Islet precursor cell (in vitro differentiated cells): ENCODE results near the gene ARID5B.

Experiments used
- DNase-seq: peaks from one replicate; pipeline ENCODE4 v3.0.0-alpha.2; 2018

ARID5B gene

DNA sequence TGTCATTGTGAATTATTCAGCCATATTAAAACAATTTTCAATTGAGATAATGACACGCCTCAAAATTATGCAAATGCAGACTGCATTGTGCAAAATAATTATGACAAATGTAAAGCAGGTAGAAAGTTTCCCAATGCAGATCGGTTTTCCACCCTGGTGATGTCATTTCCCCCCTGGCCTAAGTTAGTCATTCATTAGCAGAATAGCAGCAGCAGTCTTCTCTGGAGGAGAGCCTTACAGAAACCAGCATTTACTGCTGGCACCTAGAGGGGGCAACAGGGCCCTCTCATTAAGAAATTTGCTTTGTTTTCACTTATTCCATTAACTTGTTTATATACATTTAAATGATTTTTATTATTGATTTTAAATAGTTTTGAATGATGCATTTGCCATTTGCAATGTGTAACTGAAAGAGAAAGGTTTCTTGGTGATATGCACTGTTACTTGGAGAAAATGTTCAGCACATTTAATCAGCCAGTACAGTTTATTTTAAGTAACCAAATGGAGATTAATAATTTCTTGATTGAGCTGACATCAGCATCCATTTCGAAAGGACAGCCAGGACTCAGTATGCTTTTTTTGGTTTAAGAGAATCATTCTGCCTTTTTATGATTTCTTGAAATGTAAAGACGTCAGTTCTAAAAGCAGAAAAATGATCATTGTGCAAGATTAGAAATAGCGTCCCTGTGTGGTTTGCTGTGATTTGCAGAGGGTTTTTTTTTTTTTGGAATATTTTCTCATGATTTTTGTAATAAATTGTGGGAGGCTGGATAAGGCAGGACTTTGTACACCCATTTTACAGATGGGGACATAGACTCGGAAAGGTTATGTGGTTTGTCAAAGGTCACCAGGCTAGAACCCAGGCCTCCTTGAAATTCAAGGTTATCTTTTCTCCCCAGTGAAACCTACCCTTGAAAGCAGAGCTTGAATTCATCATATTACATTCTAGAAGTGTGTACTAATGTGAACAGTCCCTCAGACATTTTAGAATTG lies 3.5 kb downstream of the ARID5B start:
- peak; percentile 74 for DNase-seq

DNA sequence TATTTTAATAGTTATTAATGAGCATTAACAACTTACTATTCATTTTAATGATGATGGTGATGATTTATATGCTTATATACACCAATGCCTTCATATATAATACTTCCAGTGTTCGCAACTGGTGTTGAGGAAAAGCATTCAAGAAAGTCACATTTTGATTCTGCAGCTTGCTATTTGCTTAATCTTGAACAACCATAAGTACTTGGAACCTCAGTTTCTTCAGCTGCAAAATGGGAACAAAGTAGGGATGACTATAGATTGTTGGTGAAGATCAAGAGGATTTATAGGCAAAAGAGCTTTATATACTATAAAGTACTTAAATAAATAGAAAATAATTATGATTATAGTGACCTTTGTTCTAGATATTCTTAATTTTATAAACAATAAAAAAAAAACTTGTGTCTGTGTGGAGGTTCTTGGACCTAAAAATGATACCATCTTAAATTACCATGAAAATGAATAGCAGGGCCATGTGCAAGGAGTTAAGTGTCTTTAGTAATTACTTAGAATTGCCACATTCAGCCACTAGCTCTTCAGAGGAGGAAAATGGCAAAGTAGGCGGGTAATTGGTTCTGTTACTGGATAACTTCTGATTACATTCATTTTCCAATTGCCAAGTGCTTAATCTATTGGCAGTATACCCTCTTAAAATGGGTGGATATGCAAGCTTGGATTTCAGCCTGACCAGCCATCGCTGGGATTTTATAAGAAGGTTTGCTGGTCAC lies 4.5 kb downstream of the ARID5B start:
- no peak for DNase-seq

DNA sequence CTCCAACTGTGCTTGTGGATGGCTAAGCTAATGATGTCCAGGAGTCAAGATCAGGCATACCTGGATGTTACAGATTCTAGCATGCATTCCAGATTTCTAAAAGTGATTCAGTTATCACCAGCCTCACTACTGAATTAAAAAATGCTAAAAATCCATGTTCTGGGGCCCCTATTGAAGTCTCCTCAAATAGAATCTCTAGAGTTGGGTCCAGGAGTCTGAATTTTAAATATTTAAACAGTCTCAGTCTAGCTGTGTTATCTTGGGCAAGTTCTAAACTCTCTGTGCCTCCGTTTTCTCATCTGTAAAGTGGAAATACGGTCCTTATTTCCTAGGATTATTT lies 5.0 kb downstream of the ARID5B start:
- DNase-seq = no peak

DNA sequence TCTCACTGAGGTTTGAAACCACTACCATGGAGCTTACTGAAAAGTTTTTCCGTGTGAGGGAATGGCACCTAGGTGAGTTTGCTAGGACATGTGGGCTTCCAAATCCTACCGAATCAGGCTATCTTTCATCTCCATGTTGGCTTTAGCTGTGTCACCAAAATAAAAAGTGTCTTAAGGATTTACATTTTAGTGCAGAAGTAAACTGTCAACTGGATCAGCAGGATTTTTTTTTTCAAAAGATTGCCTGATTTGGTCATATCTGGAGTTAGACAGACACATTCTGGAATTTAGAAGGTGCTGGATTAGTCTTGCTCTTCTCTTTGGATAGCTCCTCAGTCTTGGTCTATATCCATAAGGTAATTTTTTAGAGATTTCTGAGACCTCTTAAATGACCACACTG lies 5.5 kb downstream of the ARID5B start:
- DNase-seq = no peak

DNA sequence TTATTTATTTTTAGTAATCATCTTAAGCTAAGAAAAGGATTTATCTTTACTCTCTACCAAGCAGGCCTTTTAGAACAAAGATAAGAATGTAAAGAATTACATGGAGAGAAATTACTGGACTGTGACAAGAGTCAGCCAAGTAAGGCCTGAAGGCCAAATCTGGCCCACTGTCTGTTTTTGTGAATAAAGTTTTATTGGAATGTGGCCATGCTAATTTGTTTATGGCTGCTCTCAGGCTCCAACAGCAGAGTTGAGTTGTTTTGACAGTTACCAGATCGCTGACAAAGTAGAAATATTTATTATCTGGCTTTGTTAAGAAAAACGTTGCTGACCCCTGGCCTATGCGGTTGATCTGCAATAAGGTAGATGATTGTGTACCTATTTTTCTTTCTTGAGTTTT lies 6.1 kb downstream of the ARID5B start:
- DNase-seq = no peak

DNA sequence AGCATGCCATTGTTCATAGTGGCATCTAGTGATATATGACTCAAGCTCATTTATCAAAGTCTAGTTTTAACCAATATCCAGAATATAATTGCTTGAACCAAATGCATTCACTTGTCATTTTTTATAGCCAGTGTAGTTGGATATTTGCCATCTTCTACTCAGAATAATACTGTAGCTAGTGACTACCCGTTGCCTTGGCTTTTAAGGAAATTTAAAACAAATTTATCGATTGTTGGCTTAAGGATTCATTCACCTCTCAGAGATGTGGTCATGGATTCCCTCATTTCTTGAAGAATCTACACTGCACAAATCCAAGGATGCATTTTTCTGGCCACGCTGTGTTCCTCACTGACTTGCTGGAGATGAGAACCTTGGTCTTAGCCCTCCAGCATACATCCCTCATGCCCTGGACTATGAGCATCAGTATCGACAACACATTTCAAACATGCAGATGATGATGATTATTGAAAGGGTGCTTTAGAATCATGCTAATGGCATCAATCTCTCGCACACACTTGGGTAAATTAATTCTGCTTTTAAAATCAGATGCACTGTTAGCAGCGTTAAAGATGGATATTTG lies 8.8 kb downstream of the ARID5B start:
- DNase-seq = no peak

DNA sequence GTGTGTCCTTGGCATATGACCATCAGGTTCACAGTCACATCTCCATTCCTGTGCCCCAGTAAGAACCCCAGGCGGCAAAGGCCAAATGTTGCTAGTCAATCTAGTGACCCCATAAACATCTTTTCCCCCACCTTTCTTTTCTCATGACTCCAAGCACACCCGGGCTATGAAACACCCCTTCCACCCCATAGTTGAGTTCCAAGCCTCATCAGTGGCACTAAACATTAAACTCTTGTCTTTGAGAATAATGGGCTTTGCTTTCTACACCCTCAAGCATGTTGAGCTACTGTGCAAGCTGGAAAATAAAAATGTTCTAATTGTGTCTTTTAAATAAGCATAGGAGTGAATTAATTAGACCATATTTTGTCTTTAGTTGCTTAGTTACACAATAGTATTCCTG lies 9.4 kb downstream of the ARID5B start:
- DNase-seq = no peak

DNA sequence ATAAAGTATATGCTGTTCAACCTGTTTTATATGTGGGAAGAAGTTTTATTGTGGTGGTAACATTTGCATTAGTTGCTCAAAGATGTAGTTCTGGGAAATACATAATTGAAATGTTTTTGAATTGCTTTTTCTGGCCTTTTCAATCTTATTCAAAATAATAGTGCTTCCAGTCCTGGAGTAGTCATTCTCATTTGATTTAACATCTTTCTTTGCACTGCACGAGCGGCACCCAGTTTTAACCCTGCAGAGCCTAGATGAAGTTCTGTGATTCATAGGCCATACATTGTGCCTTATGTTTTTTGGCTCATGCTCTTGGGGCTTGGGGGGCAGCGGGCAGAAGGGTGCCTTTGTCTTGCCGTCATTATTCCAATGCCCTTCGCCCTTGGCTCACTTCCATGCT lies 9.9 kb downstream of the ARID5B start:
- no peak for DNase-seq

DNA sequence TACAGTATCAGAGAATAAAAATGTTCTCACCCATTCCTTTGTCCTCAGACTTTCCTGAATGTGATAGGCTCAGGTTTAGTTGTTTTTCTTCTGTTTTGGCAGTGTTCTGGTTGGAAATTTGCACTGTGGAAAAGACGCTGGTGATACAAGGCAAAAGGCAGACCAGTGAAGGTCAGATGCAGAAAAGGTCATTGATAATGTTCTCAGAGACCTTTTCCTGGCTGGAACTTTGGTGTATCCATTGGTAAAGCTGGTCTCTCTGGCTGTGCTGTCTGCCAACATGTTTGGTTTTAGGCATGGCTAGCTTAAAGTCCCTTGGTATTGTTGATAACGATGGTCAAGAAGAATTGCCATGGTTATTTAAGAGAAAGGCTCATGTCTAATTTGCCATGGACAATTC lies 11.5 kb downstream of the ARID5B start:
- DNase-seq = no peak

DNA sequence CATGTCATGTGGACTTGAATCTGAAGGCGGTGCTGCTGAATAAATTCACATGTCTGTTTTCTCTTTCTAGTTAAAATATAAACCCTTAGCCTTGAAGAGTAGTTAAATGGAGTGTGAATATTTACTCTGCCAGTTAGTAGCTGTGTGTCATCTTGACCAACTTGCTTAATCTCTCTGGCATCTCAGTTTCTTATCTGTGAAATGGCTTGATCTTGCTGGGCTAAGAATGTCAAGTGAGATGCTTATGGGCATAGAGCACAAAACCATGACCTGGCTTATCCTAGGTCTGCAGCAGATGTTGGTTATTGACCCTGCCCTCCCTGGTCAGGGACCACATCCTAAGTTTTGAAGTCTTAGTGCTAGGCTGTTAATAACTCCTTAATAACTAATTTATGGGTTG lies 16.6 kb downstream of the ARID5B start:
- DNase-seq = no peak

DNA sequence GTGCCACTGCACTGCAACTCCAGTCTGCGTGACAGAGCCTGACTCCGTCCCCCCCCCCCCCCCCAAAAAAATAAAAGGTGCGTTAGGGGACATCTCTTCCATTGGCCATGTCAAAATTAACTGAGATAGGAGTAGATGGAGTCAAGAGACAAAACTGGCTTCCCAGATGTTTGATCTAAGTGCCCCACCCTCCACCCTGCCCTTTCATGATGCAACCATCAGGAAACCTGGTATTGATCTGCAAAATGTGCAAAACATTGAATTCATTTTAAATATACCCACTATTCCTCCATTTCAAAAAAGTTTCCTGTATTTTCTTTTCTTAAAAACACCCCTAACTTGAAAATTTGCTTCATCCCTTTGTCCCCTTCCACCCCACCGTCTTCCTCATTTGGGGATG lies 17.5 kb downstream of the ARID5B start:
- no peak for DNase-seq

DNA sequence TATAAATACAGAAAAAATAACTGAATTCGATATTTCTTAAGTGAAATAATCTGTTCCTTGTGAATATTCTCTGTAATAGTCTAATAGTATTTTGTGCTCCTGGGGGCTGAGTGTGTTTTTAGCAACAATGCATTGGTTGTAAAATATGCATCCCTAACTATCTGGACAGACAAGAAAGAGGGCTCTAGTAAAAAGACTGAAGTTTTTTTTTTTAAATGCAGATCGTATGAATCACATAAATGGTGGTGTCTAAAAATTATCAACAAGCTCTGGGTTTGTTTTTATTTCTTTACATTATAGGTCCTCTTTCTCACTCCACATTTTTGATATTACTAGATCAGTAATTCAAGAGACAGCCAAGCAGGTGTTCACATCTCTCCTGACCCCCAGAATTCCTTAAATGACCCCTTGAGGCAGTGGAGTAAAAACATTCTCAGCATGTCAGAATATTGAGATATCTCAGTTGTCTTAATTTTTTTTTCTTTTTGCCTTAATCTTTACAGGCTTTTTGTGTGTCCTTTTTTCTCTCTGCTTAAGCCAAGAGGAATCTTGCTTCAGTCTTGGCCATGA lies 18.2 kb downstream of the ARID5B start:
- DNase-seq = no peak

DNA sequence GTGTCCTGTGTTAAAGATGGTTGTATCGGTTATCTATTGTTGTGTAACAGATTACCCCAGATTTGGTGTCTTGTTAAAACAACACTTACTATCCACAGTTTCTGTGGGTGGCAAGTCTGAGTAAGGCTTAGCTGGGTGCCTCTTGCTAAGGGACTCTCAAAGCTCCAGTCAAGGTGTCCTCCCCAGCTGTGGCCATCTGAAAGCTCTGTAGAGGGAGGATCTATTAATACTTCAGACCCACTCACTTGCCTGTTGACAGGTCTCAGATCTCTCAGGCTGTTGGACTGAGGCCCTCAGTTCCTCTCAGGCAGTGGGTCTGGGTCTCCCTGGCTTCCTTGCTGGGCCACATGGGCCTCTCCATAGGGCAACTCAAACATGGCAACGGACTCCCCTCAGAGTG lies 19.6 kb downstream of the ARID5B start:
- no peak for DNase-seq

DNA sequence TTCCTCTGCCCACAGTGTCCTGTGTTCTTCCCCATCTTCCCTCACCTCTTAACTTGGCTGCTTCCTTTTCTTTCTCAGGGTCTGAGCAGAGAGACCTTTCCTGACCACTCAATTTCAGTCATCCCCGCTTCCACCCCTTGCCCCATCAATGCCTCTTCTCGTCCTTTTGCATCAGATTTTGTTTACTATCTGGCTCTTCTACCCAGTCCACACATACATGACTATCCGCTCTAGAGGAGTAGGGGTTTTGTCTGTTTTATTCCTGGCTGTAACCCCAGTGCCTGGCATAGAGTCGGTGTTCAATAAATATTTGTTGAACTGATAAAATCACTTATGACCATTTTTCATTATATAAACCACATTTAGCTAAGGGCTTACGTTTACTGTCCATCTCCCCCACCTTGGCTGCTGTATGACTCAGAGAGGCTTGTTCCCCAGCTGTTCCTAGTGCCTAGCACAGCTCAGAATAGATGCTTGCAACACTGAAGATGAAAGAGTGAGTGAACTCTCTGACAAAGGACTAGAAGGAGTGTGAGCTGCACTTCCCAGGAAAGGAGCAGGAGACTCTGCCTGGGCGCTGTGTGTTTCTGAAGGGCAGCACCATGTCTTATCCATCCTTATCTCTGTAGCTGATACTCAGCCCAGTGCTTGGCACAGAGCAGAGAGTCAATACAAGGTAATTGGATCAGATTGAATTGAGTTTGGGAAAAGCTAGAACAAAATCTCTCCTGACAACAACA lies 21.9 kb downstream of the ARID5B start:
- DNase-seq = no peak

DNA sequence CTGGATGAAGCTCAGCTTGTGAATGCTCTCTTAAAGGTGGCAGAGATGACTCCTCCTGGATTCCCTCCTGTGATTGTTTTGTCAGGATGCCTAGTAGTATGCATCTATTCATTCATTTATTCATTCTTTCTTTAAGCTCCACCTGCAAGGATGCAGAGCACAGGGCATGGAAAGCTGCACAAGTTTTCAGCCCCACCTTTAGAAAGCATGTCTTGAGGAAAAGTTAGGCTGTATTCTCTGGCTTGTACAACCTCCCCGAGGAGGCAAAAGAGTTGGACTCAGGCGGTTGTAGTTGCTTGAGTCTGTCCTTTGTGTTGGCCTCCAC lies 22.4 kb downstream of the ARID5B start:
- no peak for DNase-seq

DNA sequence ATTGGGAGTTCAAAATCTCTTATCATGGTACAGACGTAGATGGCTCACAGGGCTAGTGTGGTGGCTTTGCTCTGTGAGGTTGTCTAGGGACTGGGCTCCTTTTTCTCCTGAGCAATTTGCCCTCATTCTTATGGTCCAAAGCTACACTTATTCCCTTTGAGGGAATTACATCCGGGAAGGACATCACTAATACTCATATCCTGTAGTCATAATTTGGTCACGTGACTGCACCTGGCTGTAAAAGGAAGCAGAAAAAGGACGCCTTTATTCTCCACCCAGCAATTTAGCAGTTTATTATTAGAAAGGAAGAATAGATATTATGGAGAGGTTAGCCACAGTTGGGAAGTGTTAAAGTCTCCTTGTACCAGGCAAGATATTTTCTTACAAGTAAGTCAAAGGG lies 28.1 kb downstream of the ARID5B start:
- DNase-seq = no peak

DNA sequence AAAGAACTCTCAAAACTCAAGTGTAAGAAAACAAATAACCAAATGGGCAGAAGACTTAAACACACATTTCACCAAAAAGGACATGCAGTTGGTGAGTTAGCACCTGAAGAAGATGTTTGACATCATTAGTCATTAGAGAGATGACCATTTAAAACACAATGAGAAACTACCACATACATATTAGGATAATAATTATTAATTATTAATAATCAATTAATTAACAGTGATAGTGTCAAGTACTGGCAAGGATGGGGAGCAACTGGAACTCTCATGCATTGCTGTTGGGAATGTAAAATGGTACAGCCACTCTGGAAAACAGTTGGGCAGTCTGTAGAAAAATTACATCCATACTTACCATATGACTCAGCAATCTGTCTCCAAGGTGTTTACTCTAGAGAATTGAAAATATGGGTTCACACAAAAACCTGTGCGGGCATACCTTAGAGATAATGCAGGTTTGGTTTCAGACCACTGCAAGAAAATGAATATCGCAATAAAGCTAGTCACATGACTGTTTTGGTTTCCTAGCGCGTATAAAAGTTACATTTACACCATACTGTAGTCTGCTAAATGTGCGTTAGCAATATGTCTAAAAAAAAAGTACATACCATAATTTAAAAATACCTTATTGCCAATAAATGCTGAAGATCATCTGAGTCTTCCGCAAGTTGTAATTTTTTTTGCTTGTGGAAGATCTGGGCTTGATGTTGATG lies 30.3 kb downstream of the ARID5B start:
- DNase-seq = no peak

DNA sequence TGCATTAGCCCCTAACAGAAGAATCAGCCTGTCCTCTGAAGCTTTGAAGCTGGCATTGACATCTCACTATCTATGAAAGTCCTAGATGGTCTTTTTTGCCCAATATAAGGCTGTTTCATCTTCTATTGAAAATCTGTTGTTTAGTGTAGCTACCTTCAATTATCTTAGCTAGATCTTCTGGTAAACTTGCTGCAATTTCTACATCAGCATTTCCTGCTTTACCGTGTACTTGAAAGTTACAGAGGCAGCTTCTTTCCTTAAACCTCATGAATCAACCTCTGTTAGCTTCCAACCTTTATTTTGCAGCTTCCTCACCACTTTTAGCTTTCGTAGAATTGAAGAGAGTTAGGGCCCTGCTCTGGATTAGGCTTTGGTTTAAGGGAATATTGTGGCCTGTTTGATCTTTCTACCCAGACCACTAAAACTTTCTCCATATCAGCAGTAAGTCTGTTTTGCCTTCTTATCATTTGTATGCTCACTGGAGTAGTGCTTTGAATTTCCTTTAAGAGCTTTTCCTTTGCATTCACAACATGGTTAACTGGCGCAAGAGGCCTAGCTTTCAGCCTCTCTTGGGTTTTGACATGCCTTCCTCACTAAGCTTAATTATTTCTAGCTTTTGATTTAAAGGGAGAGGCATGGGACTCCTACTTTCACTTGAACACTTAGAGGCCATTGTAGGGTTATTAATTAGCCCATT lies 32.5 kb downstream of the ARID5B start:
- DNase-seq = no peak

DNA sequence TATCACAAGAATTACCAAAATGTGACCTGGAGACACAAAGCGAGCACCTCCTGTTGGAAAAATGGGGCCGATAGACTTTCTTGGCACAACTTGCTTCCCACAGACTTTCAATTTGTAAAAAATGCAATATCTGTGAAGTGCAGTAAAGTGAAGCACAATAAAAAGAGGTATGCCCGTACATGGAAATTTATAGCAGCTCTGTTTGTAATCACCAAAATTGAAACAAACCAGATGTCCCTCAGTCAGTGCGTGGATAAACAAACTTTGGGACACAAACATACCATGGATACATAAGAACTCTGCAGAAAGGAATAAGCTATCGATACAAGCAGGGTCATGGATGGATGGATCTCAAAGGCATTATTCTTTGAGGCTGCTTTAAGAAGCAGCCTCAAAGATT lies 33.6 kb downstream of the ARID5B start:
- DNase-seq = no peak

DNA sequence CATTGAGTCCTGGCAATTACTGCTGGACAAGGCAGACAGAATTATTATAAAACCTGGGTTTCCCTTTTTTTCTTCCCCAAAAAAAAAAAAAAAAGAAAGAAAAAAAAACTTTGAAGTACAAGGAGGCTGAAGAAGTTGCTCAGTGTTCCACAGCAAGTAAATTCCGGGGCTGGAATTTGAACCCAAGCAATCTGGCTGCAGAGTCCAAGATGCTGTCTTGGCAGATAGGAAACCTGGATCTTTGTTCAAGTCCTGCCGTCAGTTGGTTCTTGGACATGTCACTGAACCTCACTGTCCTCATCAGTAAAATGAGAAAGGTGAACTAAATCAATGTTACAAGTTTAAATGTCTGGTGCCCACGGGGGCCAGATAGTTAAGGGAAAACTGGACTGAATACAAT lies 35.3 kb downstream of the ARID5B start:
- no peak for DNase-seq

DNA sequence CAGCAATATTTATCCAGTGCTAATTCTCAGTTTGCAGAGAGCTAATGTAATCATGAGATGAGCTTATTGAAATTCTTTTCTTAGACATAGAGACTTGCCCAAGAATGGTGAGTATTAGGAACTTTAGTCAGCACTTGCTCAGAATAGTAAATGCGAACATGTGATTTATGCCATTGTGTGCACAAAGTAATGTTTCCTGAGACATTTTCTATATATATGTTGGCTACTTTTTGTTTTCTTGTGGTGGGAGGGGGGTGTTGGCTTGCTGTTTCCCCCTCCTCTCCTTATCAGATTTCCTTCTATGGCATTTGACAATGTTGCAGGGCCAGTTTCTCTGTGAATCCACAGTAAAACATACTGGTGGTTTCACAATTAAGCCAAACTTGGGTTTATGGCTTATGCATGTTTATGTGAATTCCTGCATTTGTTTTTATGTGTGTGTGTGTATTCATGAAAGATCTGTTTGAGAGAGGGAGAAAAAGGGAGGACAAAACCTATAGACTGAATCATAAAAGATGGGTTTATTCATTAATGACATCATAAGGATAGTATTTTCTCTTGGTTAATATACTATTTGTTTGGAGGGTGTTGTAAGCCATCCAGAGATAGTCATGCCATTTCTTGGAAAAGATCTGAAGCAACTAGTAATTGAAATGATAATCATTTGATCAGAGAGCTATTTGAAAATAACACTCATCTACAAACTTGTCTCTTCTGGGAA lies 36.3 kb downstream of the ARID5B start:
- no peak for DNase-seq
